HS-5 (cell line): ENCODE results near the gene ENTPD8.
"Not testable (repeated sequence)": the region's sequence is repeated elsewhere in the genome, so short reads cannot be mapped to it uniquely, and the experiment has no call there.

ENCODE experiments used
- DNase-seq: peaks from one replicate; pipeline ENCODE4 v3.0.0-alpha.2; 2012; ENCODE audit warnings: low read depth

The ENTPD8 gene

GRCh38 chr9:137475666-137476065, 34.5 kb upstream of the ENTPD8 start:
- no peak for DNase-seq

- no peak for DNase-seq
Measured at GRCh38 chr9:137474271-137474670, 33.1 kb upstream of the ENTPD8 start.

- no peak for DNase-seq
Measured at GRCh38 chr9:137470785-137471184, 29.6 kb upstream of the ENTPD8 start.

GRCh38 chr9:137467896-137468295, 26.7 kb upstream of the ENTPD8 start:
- no peak for DNase-seq

- DNase-seq = no peak
Measured at GRCh38 chr9:137467161-137467581, 26.0 kb upstream of the ENTPD8 start.

GRCh38 chr9:137466389-137467085, 25.4 kb upstream of the ENTPD8 start:
- DNase-seq = not testable (repeated sequence)

GRCh38 chr9:137465720-137466388, 24.7 kb upstream of the ENTPD8 start:
- DNase-seq = no peak

- DNase-seq = no peak
Measured at GRCh38 chr9:137465000-137465719, 24.0 kb upstream of the ENTPD8 start.

- DNase-seq = no peak
Measured at GRCh38 chr9:137464291-137464999, 23.3 kb upstream of the ENTPD8 start.

- DNase-seq = no peak
Measured at GRCh38 chr9:137463931-137464290, 22.8 kb upstream of the ENTPD8 start.

GRCh38 chr9:137462986-137463930, 22.1 kb upstream of the ENTPD8 start:
- DNase-seq = no peak

- no peak for DNase-seq
Measured at GRCh38 chr9:137462396-137462985, 21.3 kb upstream of the ENTPD8 start.

- DNase-seq = no peak
Measured at GRCh38 chr9:137461663-137462395, 20.7 kb upstream of the ENTPD8 start.

- no peak for DNase-seq
Measured at GRCh38 chr9:137461316-137461662, 20.1 kb upstream of the ENTPD8 start.

GRCh38 chr9:137460363-137461315, 19.5 kb upstream of the ENTPD8 start:
- no peak for DNase-seq

GRCh38 chr9:137459601-137460362, 18.6 kb upstream of the ENTPD8 start:
- no peak for DNase-seq

GRCh38 chr9:137459152-137459600, 18.0 kb upstream of the ENTPD8 start, which contains the start of gene NSMF:
NSMF (minus strand) TSS chr9:137459334; CDS start chr9:137459102, 232 bp downstream.
- DNase-seq = peak; percentile 34
